IPS DF 6.9 (cell line): ENCODE measurements around the gene PTCH1.

Source experiments
- DNase-seq: peaks from one replicate; pipeline ENCODE4 v3.0.0-alpha.2; 2013; ENCODE audit warnings: low read depth, low spot score
- H3K27ac ChIP-seq: one replicate; pipeline ENCODE4 v1.5.1; 2013; ENCODE audit warnings: low read length, control low read depth
- H3K27me3 ChIP-seq: 2 replicates; pipeline ENCODE4 v1.6.1; 2013; ENCODE audit warnings: mild to moderate bottlenecking, low read length; ENCODE audit not compliant: control insufficient read depth, insufficient read depth
- H3K36me3 ChIP-seq: 2 replicates; pipeline ENCODE4 v1.6.1; 2013; ENCODE audit warnings: low read length; ENCODE audit not compliant: control insufficient read depth, insufficient read depth
- H3K4me1 ChIP-seq: 2 replicates; pipeline ENCODE4 v1.6.1; 2013; ENCODE audit warnings: low read length; ENCODE audit not compliant: control insufficient read depth, insufficient read depth
- H3K4me3 ChIP-seq: 2 replicates; pipeline ENCODE4 v1.5.1; 2013; ENCODE audit warnings: mild to moderate bottlenecking, low read length
- H3K9me3 ChIP-seq: 2 replicates; pipeline ENCODE4 v1.6.1; 2013; ENCODE audit warnings: low read length, inconsistent platforms; ENCODE audit not compliant: control insufficient read depth, insufficient read depth
- WGBS: extraction: QIAGEN DNeasy Blood & Tissue Kit; methylation state at CpG from one replicate; pipeline ENCODE4 v1.1.7; 2013; ENCODE audit warnings: mixed read lengths, missing lambda C conversion rate; ENCODE audit not compliant: insufficient read length, insufficient coverage; 5-methylcytosine and 5-hydroxymethylcytosine counted together

Gene PTCH1

GRCh38 chr9:95499046-95499676 is 17.6 kb downstream of the PTCH1 start:
- no peaks in the 10 kb centered on the region for H3K9me3 ChIP-seq
- peaks cover 3% of the 10 kb centered on the region; the same call in 1 of the 2 replicates for H3K36me3 ChIP-seq
- no peak overlapping the region for H3K27ac ChIP-seq
- peaks cover 9% of the 10 kb centered on the region for H3K4me1 ChIP-seq
- WGBS: no CpG with 5 or more reads among the region's 6 CpGs
- DNase-seq: no peak
- no peak overlapping the region for H3K4me3 ChIP-seq
- no peaks in the 10 kb centered on the region for H3K27me3 ChIP-seq

DNA sequence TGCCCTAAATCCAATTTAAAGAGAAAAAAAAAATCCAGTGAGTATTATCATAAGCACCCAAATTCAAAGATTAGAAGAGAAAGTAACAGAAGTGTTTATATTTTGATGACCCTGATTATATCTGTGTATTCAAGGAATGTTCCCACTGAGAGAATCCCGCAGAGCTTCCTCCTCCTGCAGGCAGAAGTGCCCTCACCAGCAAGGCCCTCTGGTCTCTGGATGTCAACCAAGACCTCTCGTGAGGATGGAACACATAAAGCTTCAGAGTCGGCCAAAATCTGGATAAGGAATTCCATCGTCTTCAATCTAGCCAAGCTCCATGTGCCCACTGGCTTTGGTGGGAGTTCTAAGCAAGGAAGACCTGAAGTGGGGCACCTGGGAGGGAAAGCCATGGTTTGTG is 18.1 kb downstream of the PTCH1 start:
- no CpG with 5 or more reads among the region's 4 CpGs for WGBS
- H3K9me3 ChIP-seq: no peaks in the 10 kb centered on the region
- DNase-seq: no peak

GRCh38 chr9:95497772-95498171 is 19.0 kb downstream of the PTCH1 start:
- H3K27me3 ChIP-seq: no peaks in the 10 kb centered on the region
- H3K27ac ChIP-seq: no peak overlapping the region
- H3K4me3 ChIP-seq: no peak overlapping the region
- DNase-seq: no peak
- no peaks in the 10 kb centered on the region for H3K9me3 ChIP-seq
- WGBS: no CpG with 5 or more reads among the region's 3 CpGs
- H3K4me1 ChIP-seq: peaks cover 12% of the 10 kb centered on the region
- H3K36me3 ChIP-seq: peaks cover 5% of the 10 kb centered on the region; the same call in 1 of the 2 replicates

More for the DNA sequence above, 18.1 kb downstream of the PTCH1 start:
- no peaks in the 10 kb centered on the region for H3K27me3 ChIP-seq
- no peak overlapping the region for H3K4me3 ChIP-seq
- peaks cover 12% of the 10 kb centered on the region for H3K4me1 ChIP-seq
- no peak overlapping the region for H3K27ac ChIP-seq
- H3K36me3 ChIP-seq: peaks cover 5% of the 10 kb centered on the region; the same call in 1 of the 2 replicates

DNA sequence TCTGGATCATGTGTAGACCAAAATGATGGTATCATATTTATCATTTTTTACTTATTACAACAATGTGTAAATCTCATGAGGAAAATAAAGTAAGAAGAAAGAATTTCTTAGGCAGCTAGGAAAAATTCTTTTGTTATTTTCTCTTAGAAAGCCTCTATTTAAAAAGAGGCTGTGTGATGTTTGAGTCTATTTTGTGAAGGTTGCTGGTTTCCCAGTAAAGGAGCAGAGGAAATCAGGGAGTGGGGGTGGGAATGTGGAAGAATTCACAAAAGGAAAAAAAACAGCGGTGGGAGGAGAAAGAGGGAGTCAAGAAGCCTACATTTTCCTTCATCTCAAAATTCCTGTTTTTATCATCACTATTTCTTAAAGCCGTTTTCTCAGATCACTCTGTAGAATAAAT is 20.1 kb downstream of the PTCH1 start:
- Histone ChIP-seq H3K27me3 (no peaks in the 10 kb centered on the region), H3K27ac (no peak overlapping the region), H3K9me3 (no peaks in the 10 kb centered on the region), H3K4me3 (no peak overlapping the region), H3K4me1 (peaks cover 12% of the 10 kb centered on the region), H3K36me3 (peaks cover 5% of the 10 kb centered on the region; the same call in 1 of the 2 replicates)
- no CpG with 5 or more reads among the region's 2 CpGs for WGBS
- DNase-seq: no peak

- no peak for DNase-seq
- Histone ChIP-seq H3K4me1 (peaks cover 12% of the 10 kb centered on the region), H3K27me3 (no peaks in the 10 kb centered on the region), H3K36me3 (peaks cover 5% of the 10 kb centered on the region; the same call in 1 of the 2 replicates), H3K27ac (no peak overlapping the region), H3K4me3 (no peak overlapping the region), H3K9me3 (no peaks in the 10 kb centered on the region)
- no CpG with 5 or more reads among the region's 12 CpGs for WGBS
Observed at GRCh38 chr9:95495961-95496360, 20.8 kb downstream of the PTCH1 start.

DNA sequence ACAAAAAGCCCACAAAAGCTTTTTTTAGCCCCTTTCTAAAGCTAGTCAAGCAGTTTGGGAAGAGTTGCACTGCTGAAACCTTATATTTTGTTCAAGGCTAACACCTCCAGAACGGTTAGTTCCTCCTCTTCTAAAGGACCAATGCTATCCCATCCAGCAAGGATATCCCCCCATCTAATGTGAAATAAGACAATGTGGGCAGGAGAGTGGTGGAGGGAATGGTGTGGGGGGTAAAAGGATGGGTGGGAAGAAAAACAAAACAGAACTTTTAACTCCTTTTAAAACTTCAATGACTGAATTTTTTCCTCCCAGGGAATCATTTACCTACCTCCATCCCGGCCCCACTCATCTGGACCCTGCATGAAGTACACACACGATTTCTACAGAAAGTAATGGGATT is 21.2 kb downstream of the PTCH1 start:
- Histone ChIP-seq H3K36me3 (peaks cover 5% of the 10 kb centered on the region; the same call in 1 of the 2 replicates), H3K9me3 (no peaks in the 10 kb centered on the region), H3K4me1 (peaks cover 12% of the 10 kb centered on the region), H3K4me3 (no peak overlapping the region), H3K27me3 (no peaks in the 10 kb centered on the region), H3K27ac (no peak overlapping the region)
- no CpG with 5 or more reads among the region's 3 CpGs for WGBS
- no peak for DNase-seq

DNA sequence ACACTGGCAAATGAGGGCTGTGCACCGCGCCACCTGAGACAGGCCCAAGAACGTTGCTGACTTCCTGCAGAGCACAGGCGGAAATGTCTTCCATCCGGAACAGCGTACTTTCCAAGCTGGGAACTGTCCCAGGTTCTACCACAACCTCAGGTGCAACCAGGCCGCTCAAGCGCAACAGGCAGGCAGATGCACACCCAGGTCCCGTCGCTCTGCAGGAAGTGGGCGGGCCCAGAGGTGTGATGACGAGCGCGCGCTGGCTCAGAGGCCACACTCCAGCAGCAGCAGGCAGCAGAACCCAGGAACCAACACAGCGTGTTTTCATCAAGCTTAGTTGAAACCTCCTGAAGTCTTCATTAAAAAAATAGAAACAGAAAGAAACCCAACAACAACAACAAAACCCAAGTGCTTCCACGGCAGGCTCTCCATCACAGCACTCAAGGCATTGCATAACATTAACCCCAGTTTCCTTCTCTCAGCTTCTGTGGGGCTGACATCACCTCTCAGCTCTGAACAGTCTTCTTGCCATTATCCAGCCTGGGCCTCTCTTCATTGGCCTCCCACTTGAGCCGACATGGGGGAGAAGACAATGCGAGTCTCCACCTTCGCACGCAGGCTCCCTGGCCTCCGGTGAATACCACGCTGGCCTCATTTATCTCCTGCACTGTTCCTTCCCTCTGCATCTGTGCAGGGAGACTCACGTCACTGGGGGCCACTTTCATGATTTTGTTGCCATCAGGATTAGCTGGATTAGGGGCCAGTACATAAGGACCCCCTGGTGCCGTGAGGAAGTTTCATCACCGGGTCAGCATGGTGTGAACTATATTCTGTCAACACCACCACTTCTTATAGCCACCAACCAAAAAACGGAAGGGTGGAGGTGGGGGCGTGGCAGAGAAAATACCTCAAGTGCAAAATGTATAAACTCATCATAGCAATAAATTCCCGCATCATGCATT is 22.1 kb downstream of the PTCH1 start:
- no peak overlapping the region for H3K4me3 ChIP-seq
- no peaks in the 10 kb centered on the region for H3K9me3 ChIP-seq
- H3K36me3 ChIP-seq: peaks cover 5% of the 10 kb centered on the region; the same call in 1 of the 2 replicates
- no CpG with 5 or more reads among the region's 29 CpGs for WGBS
- peaks cover 12% of the 10 kb centered on the region for H3K4me1 ChIP-seq
- no peaks in the 10 kb centered on the region for H3K27me3 ChIP-seq
- no peak for DNase-seq
- H3K27ac ChIP-seq: no peak overlapping the region

- Histone ChIP-seq H3K36me3 (peaks cover 5% of the 10 kb centered on the region; the same call in 1 of the 2 replicates), H3K9me3 (no peaks in the 10 kb centered on the region), H3K27ac (no peak overlapping the region), H3K4me1 (peaks cover 12% of the 10 kb centered on the region), H3K27me3 (no peaks in the 10 kb centered on the region), H3K4me3 (no peak overlapping the region)
- no CpG with 5 or more reads among the region's 26 CpGs for WGBS
- DNase-seq: no peak
Observed at GRCh38 chr9:95494022-95494415, 22.8 kb downstream of the PTCH1 start.

- WGBS: no CpG with 5 or more reads among the region's 5 CpGs
- Histone ChIP-seq H3K4me1 (peaks cover 12% of the 10 kb centered on the region), H3K27ac (no peak overlapping the region), H3K4me3 (no peak overlapping the region), H3K9me3 (no peaks in the 10 kb centered on the region), H3K27me3 (no peaks in the 10 kb centered on the region), H3K36me3 (peaks cover 5% of the 10 kb centered on the region; the same call in 1 of the 2 replicates)
- no peak for DNase-seq
Observed at GRCh38 chr9:95493402-95493801, 23.4 kb downstream of the PTCH1 start.

GRCh38 chr9:95491543-95492320 is 25.0 kb downstream of the PTCH1 start:
- Histone ChIP-seq H3K9me3 (no peaks in the 10 kb centered on the region), H3K4me3 (no peak overlapping the region), H3K36me3 (peaks cover 5% of the 10 kb centered on the region; the same call in 1 of the 2 replicates), H3K4me1 (peaks cover 8% of the 10 kb centered on the region), H3K27ac (no peak overlapping the region), H3K27me3 (no peaks in the 10 kb centered on the region)
- 100% methylated on average over 1 of the region's 8 CpGs for WGBS
- DNase-seq: no peak
